ENCODE results near the gene BSPRY.
"Not testable (repeated sequence)": the region's sequence is repeated elsewhere in the genome, so short reads cannot be mapped to it uniquely, and the experiment has no call there.

Gene BSPRY

DNA sequence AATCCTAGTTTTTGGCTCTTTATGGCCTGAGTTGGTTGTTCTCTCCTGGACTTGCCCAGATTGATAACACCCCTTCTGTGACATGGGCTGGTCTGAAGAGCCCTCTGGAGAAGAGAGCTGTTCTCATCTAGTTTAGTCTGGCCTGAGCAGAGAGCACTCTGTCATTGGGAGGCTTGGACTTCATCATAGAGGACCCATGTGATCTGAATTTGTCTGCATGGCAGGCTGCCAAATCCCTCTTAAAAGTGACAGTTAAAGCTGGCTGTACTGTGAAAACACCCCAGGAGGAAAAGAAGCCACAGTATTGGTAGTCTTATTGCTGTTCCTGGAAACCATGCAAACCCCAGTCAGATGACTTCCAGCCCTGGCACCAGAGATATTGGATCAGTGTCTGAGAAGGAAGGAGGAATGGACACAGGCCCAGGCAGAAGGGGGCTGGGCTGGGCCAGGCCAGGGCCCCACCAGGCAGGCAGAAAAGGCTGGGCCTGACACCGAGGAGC is 5.6 kb upstream of the BSPRY start:
- DNase-seq: no peak

DNA sequence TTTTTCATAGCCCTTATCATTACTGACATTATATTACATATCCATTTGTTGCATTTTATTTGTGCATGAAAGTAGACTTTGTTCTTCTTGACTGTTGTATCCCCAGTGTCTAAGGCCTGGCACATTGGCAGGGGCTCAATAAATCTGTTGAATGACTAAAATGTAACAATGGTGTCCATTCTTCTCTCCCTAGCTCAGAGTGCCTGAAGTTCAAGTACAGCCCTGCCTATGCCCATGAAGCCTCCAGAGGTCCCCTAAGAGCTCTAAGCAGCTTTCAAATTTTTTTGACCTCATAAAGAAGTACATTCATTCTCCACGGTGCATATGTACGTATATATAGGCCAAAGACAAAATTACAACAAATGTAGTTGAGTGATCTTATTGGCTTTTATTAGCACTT is 4.2 kb upstream of the BSPRY start:
- no peak for DNase-seq

DNA sequence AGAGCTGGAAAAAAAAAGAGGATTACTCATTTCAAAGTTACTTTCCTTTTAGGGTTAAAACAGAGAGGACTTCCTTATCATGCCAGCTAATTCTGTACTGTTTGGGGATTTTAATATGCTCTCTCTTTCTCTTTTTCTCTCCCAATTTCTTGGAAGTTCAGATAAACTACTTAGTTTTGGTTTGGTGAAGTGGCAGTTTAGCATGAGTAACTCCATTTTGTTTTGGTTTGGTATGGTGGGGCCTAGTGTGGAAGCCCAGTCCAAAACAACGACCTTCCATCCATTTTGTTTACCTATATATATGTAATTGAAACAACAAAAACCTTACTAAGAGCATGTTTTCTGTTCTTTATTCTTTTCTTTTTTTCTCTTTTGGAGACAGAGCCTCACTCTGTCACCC is 3.7 kb upstream of the BSPRY start:
- no peak for DNase-seq

DNA sequence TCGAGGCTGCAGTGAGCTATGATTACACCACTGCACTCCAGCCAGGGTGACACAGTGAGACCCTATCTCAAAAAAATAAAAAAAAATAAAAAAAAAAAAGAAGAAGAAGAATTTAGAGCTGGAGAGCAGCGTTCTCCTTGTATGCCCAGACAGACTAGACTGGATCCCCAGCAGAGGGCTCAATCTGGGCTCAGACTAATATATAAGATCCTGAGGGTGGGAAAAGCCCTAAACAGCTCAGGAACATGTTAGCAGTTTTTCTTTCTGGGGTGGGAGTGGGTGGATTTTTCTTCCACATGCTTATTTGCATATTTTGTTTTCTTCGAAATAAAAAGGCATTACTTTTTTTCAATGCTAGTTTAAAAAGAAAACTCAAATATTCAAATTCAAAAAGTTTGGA is 904 bp upstream of the BSPRY start:
- no peak for DNase-seq

DNA sequence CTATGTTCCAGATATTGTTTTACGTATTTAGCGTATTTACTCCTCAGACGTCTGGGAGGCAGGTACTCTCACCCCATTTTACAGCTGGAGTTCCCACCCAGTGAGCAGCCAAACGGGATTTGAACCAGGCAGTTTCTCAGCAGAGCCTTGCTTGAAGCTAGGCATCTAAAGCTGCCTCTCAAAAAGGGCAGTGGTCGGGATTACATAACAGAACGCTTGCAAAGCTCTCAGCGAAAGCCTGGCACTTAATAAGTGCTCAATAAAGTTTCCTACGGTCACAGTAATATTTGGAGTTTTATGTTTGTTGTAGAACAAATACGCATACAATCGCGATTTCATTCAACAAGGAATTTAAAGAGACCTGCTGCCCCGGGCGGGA is 286 bp upstream of the BSPRY start:
- DNase-seq: no peak

DNA sequence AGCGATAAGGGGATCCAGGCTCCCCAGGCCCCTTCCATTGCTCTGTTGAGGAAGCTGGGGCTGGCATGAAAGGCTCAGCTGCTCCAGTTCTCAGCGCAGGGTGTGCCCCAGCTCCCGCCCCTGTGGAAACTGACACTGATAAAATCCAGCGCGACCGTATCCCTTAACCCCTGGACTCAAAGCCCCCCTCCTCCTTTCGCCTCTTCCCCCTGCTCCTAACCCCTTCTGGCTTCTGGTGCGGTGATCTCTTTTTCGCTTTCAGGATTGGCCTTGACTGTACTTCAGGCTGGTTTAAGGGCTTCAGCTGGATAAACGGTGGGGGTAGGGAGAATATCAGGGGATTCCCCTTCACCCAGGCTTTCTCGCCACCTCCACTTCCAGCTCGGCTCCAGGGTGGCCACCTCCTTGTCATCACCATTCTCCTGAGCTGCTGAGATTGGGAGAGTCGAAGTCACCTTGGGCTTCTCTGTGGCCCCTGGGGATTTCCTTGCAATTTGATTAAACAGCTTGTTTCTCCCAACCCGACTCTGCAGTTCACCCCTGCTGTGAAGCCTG is 843 bp downstream of the BSPRY start:
- no peak for DNase-seq

DNA sequence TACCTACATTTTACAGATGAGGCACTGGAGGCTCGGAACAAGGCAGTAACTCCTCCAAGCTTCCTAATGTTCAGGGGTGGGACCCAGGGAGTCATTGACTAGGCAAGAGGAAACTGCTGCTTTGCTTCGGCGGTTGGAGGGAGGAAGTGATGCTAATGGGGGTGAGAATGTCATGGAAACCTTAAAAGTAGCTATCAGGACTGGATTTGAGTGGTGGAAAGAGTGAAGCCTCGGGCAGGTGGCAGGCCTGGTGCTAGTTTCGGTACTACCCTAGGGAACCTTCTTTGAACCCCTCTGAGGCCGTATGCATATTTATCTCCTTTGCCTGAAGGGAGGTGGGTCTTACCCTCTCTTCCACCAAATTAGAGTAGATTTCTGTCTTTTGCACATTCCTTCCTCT is 1.6 kb downstream of the BSPRY start:
- DNase-seq: no peak

DNA sequence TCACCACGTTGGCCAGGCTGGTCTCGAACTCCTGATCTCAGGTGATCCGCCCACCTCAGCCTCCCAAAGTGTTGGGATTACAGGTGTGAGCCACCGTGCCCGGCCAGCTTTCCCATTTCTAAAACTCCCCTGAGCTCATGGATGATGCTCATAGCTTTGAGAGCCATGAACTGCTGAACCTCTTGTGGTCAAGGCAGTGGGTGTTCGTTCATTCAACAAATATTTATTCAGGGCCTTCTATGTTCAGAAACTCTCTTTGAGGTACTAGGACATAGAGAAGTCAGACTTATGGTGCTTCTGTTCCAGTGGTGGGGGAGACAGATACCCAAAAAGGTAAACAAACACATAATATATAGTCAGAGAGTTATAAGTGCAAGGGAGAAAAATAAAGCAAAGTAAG is 2.7 kb downstream of the BSPRY start:
- DNase-seq: no peak

DNA sequence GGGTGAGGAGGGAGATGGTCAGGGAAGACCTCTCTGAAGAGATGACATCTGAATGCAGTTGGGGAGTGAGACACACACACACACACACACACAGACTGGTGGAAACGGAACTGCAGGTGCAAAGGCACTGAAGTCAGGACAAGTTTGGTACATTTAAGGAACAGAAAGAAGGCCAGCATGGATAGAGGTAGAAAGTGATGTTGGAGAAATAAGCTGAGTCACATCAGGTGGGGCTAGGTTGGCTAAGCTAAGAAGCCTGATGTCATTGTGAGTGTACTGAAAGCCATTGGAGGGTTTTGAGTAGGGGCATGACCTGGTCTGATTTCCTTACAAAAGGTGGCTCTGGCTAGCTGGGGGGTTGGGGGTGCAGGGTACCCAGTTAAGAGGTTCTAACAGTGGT is 3.1 kb downstream of the BSPRY start:
- DNase-seq: no peak

DNA sequence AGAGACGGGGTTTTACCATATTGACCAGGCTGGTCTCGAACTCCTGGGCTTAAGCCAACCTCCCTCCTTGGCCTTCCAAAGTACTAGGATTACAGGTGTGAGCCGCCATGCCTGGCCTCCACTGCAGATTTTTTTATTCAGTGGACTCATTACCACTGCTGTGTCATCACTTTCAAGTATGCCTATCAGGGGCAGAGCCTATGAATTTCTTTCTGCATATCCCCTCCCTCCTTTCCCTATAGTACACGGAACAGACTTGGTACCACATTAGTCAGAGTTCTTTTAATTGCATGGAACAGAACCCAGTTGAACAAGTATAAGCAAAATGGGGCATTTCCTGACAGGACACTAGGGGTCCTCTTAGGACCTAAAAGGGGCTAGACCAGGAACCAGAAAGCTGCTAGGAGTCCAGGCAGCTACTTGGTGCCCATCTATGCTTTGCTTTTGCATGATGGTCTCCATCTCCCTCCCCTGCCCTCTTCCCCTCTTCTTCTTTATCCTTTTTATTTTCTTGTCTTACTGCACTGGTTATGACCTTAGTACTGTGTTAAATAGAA is 5.8 kb downstream of the BSPRY start:
- DNase-seq: no peak

DNA sequence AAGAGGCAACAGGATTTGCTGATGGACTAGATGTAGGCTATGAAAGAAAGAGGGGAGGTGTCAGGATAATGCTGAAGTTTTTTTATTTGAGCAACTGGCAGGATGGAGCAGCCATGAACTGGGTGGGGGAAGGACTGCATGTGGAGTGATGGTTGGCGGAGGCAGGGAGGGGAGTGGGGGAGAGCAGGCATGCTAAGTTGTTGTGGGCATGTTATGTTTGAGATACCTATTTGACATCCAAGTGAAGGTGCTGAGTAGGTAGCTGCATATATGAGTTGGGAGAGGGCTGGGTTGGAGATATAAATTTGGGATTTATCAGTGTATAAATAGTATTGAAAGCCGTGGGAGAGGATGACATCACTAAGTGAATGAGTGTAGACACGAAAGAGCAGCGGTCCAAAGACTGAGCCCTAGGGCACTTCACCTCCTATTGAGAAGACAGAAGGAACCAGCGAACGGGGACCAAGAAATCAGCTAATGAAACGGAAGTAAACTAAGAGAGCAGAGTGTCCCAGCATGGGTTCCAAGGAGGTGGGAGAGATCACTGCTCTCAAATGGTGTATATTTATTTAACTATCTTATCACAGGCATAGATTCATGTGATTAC is 7.4 kb downstream of the BSPRY start:
- no peak for DNase-seq

DNA sequence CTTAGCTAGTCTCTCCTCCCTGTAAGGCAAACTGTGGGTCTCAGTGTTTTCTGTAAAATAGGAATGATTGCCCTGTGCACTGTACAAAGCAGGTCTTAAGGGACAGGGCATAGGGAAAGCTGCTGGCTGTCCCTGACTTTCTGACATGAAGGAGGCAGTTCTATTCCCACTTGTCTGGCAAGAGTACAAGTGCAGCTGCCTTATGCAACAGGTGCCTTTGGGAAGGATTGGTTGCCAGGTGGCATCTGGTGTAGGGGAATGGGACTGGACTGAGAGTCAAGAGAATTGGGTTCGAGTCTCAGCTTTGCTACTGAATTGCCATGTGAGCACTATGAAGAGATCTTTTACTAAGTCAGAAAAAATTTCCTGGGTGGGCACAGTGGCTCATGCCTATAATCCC is 10.0 kb downstream of the BSPRY start:
- no peak for DNase-seq

DNA sequence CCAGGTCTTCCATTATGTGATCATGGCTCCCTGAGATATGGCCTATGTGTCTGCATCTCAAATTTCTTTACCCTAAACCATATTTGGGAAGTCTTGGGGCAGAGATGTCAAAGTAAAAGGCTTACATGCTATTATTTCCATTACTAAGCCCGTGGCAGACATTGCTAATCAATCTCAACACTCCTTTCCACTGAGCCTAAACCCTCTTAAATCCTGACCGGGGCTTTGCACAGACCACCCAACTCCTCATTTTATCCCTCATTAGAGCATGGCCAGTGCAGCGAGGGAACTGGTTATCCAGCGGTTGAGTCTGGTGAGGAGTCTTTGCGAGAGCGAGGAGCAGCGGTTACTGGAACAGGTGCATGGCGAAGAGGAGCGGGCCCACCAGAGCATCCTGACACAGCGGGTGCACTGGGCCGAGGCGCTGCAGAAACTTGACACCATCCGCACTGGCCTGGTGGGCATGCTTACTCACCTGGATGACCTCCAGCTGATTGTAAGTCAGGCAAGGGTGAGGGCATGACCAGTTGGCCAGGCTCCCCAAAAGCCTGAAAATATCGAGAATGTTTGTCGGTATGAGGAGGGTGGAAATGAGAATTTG is 11.0 kb downstream of the BSPRY start:
- DNase-seq: no peak

DNA sequence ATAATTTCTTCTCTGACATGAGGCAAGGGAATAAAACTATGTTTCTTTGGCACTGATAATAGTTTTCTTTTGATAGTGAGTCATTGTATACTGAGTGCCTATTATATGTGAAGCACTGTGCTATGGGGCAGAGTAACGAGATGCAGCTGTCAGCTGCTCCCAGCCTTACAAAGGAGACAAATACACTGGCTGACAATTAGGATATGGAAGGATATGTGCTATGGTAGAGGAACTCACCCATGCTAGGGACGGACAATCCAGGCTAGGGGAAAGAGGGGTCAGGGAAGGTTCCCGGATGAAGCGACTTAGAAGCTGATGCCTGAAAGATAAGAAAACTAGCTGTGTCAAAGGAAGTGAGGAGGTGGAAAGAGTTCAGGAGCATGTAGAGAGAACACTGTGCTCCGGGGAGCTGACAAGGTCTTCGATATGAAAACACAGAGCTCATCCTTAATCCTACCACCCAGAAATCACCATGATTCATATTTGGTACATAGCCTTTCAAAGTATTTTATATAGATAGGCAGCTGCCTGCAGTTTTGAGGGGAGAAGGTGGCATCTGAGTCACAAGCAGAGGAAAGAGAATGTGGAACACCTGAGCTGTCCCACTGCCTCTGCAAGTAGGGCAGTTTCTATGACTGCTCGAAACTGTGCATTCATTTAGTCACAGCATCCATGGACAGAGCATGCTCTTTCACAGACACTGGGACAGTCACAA is 12.1 kb downstream of the BSPRY start:
- no peak for DNase-seq

DNA sequence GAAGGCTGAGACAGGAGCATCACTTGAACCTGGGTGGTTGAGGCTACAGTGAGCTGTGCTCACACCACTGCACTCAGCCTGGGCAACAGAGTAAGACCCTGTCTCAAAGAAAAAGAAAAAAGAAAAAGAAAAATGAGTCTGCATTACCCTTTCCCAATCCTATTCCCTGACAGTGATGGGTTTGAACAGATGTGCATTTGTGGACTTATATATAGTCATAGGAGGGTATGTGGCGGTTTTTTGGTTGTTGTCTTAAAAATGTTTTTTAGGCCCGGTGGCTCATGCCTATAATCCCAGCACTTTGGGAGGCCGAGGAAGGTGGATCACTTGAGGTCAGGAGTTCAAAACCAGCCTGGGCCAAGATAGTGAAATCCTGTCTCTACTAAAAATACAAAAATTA is 14.0 kb downstream of the BSPRY start:
- no peak for DNase-seq

DNA sequence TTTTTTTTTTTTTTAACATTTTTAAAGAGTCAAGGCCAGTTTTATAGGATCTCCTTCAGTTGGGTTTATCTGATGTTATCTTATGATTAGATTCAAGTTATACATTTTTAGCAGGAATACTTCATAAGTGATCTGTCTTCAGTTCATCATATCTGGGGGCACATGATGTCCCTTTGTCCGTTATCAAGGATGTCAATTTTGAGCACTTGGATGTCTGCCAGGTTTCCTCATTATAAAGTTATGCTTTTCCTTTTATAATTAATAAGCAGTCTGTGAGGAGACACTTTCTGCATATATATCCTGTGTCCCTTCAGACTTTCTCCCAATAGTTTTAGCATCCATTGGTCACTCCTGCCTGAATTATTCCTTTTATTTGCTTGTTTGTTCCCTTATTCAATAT is 15.6 kb downstream of the BSPRY start:
- no peak for DNase-seq

DNA sequence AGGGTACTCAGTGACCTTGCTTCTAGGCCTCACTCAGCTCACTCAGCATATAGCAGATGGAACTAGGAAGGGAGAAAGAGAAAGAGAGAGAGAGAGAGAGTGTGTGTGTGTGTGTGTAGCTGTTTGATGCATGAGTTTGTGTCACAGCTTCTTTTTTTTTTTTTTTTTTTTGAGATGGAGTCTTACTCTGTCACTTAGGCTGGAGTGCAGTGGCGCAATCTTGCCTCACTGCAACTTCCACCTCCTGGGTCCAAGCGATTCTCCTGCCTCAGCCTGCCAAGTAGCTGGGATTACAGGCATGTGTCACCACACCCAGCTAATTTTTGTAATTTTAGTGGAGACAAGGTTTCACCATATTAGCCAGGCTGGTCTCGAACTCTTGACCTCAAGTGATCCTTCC is 16.3 kb downstream of the BSPRY start:
- not testable (repeated sequence) for DNase-seq

DNA sequence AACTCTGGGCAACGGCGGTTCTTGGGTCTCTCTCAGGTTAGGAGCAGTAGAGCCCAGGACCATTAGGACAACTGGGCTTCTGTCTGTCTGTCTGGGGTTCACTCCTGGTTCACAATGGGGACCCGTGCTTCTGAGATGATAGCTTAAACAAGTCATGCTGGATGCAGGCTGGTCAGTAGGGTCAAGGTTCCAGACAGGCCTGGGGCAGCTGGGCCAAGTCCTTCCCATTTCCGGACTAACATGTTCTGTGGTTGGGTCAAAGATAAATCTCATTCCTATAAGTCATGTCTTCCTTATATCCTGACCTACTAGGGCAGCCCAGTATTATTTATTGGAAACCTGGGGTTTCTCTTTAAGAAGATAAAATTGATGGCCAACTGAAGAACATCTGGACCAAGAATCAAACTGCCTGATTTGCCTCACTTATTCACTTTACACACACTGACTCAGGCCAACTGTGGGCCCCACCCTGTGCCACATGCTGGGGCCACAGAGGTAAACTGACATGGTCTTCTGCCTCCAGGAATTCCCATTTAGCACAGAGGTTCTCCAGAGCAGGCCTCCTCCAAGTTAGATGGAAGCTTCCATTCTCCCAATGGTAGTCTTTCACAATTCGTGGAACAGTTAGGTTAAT is 19.1 kb downstream of the BSPRY start:
- no peak for DNase-seq

DNA sequence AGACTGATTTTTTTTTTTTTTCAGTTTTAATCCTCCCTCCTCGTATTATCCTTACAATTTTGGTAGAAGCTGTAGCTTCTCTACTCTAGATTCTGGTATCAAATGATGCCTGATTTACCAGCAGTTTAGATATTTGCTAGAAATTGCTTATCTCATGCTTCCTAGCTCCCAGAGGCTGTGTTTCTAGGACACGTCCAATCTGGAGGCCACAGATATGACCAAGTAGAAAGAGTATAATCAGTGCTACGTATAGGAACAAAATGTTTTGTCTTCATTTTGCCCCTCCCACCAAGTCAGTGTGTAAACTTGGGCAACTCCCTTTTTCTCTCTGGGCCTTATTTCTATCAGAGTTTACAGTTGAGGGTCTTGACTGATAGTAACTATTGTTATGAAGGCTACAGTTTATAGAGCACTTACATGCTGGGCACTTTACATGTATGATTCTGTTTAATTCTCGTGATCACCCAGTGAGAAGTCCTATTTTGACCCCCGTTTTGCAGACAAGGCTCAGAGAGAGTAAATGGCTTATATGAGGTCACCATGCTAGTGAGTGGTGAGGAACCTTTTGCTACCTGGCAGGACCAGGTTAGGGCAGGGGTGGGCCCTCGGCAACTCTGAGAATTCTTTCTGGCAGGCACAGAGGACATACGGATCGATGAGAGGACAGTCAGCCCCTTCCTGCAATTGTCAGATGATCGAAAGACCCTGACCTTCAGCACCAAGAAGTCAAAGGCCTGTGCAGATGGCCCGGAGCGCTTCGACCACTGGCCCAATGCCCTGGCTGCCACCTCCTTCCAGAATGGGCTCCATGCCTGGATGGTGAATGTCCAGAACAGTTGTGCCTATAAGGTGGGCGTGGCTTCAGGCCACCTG is 19.9 kb downstream of the BSPRY start:
- DNase-seq: no peak

DNA sequence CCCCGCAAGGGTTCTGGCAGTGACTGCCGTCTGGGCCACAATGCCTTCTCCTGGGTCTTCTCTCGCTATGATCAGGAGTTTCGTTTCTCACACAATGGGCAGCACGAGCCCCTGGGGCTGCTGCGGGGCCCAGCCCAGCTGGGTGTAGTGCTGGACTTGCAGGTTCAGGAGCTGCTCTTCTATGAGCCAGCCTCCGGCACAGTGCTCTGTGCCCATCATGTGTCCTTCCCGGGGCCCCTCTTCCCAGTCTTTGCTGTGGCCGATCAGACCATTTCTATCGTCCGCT is 20.5 kb downstream of the BSPRY start:
- no peak for DNase-seq

DNA sequence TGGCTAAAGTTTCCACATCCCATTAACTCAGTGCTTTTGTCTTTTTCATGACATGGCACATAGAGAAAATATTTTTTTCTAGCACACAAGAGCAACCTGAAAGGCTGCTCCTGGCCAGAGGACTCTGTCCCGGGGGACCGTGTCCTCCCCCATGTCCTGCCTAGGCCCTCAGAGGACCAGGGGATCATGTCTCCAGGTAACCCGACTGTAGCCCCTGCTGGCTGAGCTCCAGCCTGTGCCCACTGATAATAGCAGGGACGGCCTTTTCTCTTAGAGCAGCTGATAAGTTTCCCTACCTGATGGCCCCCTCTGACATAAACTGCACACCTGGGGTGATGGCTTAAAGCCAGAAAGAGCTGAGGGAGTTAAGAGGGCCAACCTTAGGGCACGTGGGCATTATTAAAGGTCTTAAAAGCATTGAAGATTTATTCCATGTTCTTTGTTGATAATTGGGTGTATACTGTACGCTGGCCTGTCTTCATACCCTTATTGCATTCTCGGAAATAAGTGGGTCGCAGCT is 21.5 kb downstream of the BSPRY start:
- no peak for DNase-seq

DNA sequence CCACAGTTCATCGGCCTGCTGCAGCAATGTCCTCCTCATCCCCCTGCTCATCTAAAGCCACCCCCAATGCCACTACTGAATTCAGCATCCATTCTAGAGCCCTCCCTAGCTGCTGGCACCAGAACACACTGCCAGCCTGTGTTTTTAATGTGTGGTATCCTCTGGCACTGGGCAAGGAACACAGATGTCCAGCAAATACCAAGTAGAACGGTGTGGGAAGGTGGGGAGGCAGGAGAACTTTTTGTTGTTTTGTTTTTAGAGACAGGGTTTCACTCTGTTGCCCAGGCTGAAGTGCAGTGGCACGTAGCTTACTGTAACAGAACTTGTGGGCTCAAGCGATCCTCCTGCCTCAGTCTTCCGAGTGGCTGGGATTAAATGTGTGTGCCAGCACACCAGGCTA is 22.7 kb downstream of the BSPRY start:
- DNase-seq: no peak

Data from NCI-H2171 (cell line).